Measurements from ENCODE around the gene PUS7L. TPM values are rescaled to one million over a fixed set of nuclear protein-coding genes. Genes with fewer than 3 reads are reported as not detected.

The PUS7L gene
- total and polyA plus RNA-seq, 2 of the 13 experiments (the other 11 are each of a cell fraction or from before 2014, with no cell fraction given), result 6.5 to 37.6 TPM

DNA sequence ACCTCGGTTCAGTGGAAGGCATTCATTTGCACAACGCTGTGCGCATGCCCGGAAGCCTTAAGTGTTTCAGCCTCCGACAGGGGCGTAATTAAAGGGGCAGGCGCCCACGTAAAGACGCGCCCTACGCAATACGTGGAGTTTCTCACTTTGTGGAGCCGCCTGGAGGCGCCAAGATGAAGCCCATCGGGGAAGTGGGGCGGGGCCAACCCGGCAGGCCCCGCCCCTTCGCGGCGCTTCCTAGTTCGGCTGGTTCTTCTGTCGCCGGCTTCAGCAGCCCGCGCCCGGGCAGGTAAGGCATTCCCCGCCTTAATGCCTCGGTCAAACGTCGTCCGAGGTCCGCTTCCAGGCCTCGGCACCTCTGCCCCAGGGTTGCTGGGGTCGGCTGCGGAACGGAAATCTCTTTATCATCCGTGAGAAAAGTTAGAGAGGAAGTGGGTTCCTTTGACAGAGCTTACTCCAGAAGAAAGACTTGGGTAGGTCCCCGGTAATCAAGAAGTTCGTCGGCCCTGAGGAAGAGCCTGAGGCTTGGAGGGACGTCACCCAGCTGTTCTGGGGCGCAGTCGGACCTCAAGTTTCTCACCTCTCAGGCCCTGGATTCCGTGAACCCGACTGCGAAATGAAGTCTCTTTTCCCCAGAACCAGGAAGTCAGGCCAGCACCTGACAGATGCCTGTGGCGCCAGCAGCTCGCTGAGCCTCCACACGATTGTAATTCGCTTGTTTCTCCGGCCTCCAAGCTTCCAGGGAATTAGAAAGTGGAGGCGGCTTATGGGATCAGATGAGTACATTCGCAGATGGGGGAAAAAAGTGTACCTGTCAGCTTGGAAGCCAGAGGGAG, at the start of gene PUS7L, which contains the start of gene IRAK4 (continued):
- TF ChIP-seq RARG (CRISPR knock-in tag; IDR thresholded peaks at IDR 0.05; ENCODE audit: low read depth), result no peak
- no peak for TF ChIP-seq ZNF362 (CRISPR knock-in tag; IDR thresholded peaks at IDR 0.05; ENCODE audit: borderline replicate concordance)
- no peak; the same call in 1 of the 2 replicates for TF ChIP-seq ZNF614 (CRISPR knock-in tag; IDR thresholded peaks at IDR 0.05; ENCODE audit: borderline replicate concordance)
- peak; percentile 4; the same call in 1 of the 2 replicates for TF ChIP-seq STAG1 (CRISPR knock-in tag; IDR thresholded peaks at IDR 0.05)
- TF ChIP-seq, protein P1, sequence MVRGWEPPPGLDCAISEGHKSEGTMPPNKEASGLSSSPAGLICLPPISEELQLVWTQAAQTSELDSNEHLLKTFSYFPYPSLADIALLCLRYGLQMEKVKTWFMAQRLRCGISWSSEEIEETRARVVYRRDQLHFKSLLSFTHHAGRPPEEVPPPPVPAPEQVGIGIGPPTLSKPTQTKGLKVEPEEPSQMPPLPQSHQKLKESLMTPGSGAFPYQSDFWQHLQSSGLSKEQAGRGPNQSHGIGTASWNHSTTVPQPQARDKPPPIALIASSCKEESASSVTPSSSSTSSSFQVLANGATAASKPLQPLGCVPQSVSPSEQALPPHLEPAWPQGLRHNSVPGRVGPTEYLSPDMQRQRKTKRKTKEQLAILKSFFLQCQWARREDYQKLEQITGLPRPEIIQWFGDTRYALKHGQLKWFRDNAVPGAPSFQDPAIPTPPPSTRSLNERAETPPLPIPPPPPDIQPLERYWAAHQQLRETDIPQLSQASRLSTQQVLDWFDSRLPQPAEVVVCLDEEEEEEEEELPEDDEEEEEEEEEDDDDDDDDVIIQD (CRISPR knock-in tag; IDR thresholded peaks at IDR 0.05; ENCODE audit: low read depth), result peak; percentile 4; the same call in 1 of the 2 replicates
- TF ChIP-seq ZNF18 (CRISPR knock-in tag; IDR thresholded peaks at IDR 0.05; ENCODE audit: insufficient replicate concordance), result peak; percentile 83
- TF ChIP-seq DDIT3 (CRISPR knock-in tag; IDR thresholded peaks at IDR 0.05), result no peak
- peak; percentile 51; the same call in 1 of the 2 replicates for TF ChIP-seq ZNF777 (CRISPR knock-in tag; IDR thresholded peaks at IDR 0.05)
- peak; percentile 15; the same call in 1 of the 2 replicates for TF ChIP-seq MAX (IDR thresholded peaks at IDR 0.05)
- TF ChIP-seq PAXIP1 (CRISPR knock-in tag; conservative IDR thresholded peaks at IDR 0.05), result peak; percentile 28; the same call in 1 of the 2 replicates
- no peak for TF ChIP-seq MED8 (CRISPR knock-in tag; IDR thresholded peaks at IDR 0.05; ENCODE audit: insufficient replicate concordance)
- peak; percentile 20; the same call in 1 of the 2 replicates for TF ChIP-seq ETV6 (CRISPR knock-in tag; conservative IDR thresholded peaks at IDR 0.05)
- no peak for TF ChIP-seq SP2 (CRISPR knock-in tag; IDR thresholded peaks at IDR 0.05)
- TF ChIP-seq GLI4 (CRISPR knock-in tag; IDR thresholded peaks at IDR 0.05; ENCODE audit: borderline replicate concordance), result no peak
- TF ChIP-seq IKZF4 (CRISPR knock-in tag; IDR thresholded peaks at IDR 0.05; ENCODE audit: borderline replicate concordance, low read depth, not compliant biosample characterization), result no peak
- TF ChIP-seq DMAP1 (CRISPR knock-in tag; IDR thresholded peaks at IDR 0.05), result no peak; the same call in 1 of the 2 replicates
- no peak for TF ChIP-seq SOX6 (IDR thresholded peaks at IDR 0.05)
- no peak; the same call in none of the 2 replicates for TF ChIP-seq SOX6 (CRISPR knock-in tag; IDR thresholded peaks at IDR 0.05)
- no peak for TF ChIP-seq SKI (IDR thresholded peaks at IDR 0.05; ENCODE audit: partially characterized antibody)
- TF ChIP-seq ELF4 (CRISPR knock-in tag; IDR thresholded peaks at IDR 0.05; ENCODE audit: borderline replicate concordance), result peak; percentile 84

Measured in HepG2 (cell line).